Activated T-cell treated with anti-CD3 and anti-CD28 coated beads for 4 hours (primary cell): ENCODE data around the gene PTPN1.
"Not testable (repeated sequence)": the region's sequence is repeated elsewhere in the genome, so short reads cannot be mapped to it uniquely, and the experiment has no call there.

Experiments used
- DNase-seq: peaks from one replicate; pipeline ENCODE4 v3.0.0-alpha.2; 2020

PTPN1 gene

DNA sequence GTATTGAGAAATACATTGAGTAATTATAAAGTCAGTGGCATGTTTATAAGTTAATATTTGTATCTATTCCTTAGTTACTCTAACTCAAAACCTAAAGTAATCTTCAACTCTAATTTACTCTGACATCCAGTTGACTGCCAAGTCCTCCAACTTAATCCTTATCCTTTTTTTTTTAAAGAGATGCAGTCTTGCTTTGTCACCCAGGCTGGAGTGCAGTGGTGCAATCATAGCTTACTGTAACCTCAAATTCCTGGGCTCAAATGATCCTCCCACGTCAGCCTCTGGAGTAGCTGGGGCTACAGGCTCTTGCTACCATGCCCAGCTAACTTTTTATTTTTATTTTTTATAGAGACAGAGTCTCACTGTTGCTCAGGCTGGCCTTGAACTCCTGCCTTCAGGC lies 24.4 kb downstream of the PTPN1 start:
- DNase-seq: no peak

- no peak for DNase-seq
Measured at GRCh38 chr20:50535162-50535561, 25.0 kb downstream of the PTPN1 start.

DNA sequence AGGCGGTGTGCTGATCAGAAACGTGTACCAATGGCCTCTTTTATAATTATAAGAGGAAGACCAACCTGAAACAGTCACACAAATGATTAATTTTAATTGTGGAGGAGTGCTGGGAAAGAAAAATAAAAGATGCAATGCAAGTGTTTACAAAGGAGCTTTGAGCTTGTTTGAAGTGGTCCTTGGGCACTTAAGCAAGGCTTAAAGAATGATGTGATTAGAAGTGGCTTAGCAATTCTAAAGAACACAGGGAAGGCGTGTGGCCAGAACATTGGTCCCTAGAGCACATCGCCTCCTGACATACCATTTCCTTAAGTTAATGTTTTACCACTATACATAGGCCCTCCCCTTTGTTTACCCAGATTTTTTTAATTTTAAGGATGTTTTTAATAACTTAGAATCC lies 26.1 kb downstream of the PTPN1 start:
- DNase-seq: no peak

DNA sequence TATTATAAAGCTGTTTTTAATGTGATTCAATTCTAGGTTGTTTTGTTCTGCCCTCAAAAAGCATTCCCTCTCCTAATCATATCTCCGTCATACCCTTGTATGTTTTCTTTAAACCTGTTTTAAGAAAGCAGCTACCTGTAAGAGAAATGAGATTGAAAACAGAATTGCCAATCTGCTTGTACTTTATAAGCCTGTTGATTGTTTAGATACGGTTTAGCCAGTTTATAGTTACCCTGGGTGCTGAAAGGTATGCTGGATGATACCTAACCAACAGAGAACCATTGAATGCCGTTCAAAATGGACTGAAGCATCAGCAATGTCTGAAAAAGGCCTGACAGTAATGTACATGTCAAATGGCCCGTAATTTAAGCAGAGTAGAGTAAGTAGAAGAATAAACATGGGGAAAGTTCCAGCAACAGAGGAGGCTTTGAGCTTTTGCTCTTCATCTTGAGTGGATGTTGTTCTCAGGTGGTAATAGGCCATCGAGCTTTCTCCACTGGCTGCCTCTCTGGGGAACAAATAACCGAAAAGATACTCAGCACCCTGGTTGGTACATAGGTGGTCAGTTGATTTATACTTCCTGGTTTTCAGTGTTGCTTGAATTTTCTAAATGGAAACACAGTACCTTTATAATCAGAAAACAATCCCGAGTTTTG lies 27.5 kb downstream of the PTPN1 start:
- DNase-seq: no peak

GRCh38 chr20:50538276-50538675 lies 28.1 kb downstream of the PTPN1 start:
- no peak for DNase-seq

- DNase-seq: not testable (repeated sequence)
Measured at GRCh38 chr20:50539798-50540197, 29.6 kb downstream of the PTPN1 start.

GRCh38 chr20:50540620-50541605 lies 30.7 kb downstream of the PTPN1 start:
- DNase-seq: no peak

DNA sequence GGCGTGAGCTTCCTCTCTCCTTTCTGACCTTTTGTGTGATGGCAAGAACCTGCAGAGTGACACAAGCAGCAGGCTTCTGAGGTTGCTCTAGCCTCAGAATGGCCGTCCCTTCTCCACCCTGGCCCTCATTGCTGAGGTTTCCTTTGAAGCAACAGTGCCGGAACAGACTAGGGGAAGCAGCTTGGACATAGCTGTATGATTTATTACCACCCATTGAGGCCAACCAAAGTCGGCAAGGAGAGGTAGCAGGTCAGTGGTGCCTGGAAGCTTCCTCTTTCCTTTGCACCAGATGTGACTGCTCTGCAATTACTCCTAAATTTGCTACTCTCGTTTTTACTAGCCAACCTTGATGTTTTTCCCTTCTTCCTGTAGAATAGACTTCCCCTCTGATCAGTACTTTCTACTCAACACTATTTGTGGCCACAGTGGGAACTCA lies 31.4 kb downstream of the PTPN1 start:
- no peak for DNase-seq

GRCh38 chr20:50543326-50543725 lies 33.1 kb downstream of the PTPN1 start:
- DNase-seq: no peak

DNA sequence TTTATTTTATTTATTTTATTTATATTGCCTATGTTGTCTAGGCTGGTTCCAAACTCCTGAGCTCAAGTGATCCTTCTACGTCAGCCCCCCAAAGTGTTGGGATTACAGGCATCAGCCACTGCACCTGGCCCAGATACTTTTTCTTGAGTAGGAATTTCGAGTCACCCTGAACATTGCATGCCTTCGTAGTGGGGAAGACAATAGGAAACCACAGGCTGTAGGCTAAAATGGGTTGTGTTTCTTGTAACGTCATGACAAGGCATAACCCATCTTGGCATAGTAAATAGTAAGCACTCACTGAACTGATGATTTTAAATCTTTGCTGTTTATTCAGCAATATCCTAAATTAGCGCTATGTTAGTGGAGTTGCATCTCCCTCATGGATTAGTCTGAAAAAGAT lies 34.9 kb downstream of the PTPN1 start:
- no peak for DNase-seq

DNA sequence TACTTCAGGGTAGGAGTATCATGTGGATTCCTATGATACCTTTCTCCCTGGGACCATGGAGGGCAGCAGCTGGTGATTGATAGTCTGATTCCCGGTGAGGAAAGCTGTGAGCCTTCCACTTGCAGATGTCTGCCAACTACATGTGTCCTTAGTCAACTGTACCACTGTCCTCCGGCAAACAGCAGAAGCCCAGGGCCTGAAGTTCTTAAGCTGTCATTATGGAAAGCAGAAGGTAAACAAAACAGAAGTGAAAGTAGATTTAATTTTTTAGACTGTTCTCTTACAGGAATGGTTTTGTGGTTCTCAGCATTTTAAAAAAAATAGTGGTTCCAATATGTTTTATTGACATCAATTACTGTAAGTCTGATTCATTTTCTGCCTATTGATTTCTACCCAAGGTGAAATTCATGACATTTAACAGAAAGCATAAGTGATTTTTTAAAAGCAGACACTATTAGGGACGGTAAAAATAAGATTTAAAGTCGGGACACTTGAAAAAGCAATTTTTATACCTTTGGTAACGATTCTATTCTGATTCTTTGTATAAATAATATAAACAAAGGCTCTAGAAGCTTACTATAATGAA lies 36.6 kb downstream of the PTPN1 start:
- DNase-seq: no peak

GRCh38 chr20:50547964-50548363 lies 37.8 kb downstream of the PTPN1 start:
- no peak for DNase-seq

DNA sequence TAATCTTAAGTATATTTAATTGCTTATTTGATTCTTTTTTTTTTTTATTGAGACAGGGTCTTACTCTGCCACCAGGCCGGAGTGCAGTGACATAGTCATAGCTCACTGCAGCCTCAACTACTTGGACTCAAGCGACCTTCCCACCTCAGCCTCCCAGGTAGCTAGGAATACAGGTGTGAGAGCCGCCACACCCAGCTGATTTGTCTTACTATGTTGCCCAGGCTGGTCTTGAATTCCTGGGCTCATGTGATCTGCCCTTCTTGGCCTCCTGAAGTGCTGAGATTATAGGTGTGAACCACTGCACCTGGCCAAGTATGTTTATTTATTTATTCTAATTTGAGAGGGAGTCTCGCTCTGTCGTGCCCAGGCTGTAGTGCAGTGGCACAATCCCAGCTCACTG lies 38.2 kb downstream of the PTPN1 start:
- no peak for DNase-seq

DNA sequence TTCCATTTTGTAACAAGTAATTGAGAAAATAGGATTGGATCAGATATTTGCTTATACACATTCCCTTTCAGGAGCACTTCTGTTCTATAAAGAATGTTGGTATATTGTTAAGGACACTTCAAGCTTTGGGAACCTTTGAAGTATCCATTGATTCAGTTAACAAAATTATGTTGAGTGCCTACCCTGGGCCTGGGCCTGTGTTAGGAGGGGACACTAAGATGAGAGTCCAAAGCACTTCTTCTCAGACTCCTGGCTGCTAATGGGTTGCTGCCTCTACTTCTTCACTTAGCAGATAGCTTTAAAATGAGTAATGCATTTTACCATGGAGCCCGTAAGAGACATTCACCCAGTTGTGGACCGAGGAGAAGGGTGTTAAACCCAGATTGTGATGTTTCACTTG lies 40.3 kb downstream of the PTPN1 start:
- DNase-seq: no peak

DNA sequence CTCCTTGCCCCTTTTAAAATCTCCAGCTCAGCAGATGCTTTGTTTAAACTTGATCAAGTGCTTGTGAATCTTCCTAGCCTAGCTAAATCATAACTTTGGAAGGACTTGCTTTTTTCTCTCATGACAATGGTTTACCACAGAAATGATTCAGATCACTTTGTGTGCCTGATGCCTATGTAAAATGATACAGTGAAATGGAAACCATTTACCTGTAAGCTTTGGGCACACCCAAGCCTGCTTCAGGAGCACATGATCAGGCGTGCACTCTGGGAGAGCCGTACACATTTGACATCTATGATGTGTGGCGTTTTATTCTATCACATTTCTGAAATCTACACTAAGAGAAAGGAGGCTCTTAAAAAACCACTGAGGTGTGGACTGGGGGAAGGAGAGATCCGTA lies 41.1 kb downstream of the PTPN1 start:
- no peak for DNase-seq

- no peak for DNase-seq
Measured at GRCh38 chr20:50552979-50553378, 42.8 kb downstream of the PTPN1 start.

DNA sequence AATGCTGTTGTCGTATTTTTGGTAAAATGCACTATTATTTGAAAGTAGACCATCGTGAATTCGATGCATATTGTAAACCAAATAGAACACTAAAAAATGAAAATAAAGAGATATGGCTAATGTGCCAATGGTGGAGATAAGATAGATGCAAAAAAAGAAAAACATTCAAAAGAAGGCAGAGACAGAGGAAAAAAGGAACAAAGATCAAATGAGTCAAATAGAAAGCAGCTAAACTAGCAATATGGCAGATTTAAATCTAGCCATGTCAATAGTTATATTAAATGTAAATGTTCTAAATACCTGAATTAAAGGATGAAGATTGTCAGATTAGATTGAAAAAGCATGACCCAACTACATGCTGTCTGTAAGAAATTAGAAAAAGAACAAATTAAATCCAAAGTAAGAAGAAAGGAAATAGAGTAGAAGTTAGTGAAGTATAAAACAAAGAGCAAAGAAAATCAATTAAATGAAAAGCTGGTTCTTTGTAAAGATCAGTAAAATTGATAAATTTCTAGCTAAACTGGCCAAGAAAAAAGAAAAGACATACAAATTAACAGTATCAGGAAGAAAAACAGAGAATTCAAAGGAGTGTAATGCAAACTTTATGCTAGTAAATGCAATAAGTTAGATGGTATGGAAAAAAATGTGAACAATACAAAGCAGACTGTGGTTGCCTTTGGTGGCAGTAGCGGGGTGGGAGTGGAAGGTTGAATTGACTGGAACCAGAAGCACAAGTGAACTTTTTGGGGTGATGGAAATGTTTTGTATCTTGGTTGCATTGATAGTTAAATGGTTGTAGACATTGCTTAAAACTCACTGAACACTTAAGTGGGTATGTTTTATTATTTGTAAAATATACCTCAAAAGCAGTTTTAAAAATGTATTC lies 44.8 kb downstream of the PTPN1 start:
- DNase-seq: no peak

- DNase-seq: no peak
Measured at GRCh38 chr20:50555662-50556061, 45.5 kb downstream of the PTPN1 start.

- DNase-seq: no peak
Measured at GRCh38 chr20:50557549-50558134, 47.5 kb downstream of the PTPN1 start.

GRCh38 chr20:50558483-50558925 lies 48.3 kb downstream of the PTPN1 start:
- no peak for DNase-seq

- no peak for DNase-seq
Measured at GRCh38 chr20:50559149-50559548, 49.0 kb downstream of the PTPN1 start.
